ENCODE measurements around the gene KCNK5. TPM values are rescaled to one million over a fixed set of nuclear protein-coding genes. Genes with fewer than 3 reads are reported as not detected.
A peak's percentile ranks its signal among the peaks of the same experiment; 100 is the strongest.

The KCNK5 gene
- polyA plus RNA-seq, 3 donors, result 0.09 TPM; not detected in 2

DNA sequence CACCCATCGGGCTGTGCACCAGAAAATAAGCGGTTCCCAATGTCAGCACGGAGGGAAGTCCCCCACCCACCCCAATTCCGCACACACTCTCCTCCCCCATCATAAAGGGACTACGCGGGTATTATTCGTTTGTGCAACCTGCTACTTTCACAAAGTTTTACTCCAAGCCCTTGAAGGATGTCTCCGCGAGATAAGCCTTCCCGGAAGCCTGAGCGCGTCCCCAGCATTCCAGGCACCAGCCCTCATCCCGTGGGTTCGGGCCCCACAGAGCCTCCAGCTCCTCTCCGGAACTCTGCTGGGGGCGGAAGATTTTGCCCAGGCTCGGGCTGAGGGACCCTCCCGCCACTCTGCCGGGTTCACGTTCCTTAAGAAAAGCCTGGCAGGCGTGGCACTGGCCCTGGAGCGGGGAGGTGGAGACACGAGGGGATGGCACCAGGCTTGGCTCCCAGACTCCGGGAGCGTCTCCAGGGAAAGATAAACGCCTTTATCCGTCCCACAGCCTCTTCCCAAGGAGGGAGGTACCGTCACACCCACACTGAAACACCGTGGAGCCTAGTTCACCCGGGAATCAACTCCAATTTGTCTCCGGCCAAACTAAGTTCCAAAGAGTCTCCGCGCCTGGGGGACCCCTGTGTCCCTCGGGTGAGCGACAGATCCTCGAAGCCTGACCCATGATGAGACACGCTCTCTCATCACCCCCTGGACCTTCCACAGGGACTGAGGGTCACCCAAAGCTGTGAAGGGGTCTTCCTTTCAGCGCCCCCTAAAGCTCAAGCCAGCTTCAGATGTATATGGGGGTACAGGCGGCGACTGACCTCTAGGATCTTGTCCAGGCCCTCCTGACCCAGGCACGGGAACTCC lies 934 bp downstream of the KCNK5 start:
- H3K27me3 Mint-ChIP-seq (ENCODE audit: low read depth in 3 of 3), result peaks cover 2 to 18% (median 13%) of the 10 kb centered on the region in 3 donors
- H3K4me3 Mint-ChIP-seq, result peak overlapping the region; percentile 80 to 91
- peaks cover 64% of the 10 kb centered on the region for H3K4me1 Mint-ChIP-seq
- Histone ChIP-seq H3K9me3 (replicated peaks in 1 of 2; ENCODE audit: control insufficient read depth in 1 of 2, insufficient read depth in 1 of 2, low read length in 2 of 2) (no peaks in the 10 kb centered on the region), H3K4me3 (replicated peaks in 1 of 3; ENCODE audit: low read depth in 2 of 3, low read length in 3 of 3) (peak overlapping the region; percentile 46 to 77 (median 57)), H3K27me3 (ENCODE audit: control insufficient read depth in 2 of 2, insufficient read depth in 2 of 2, low read length in 2 of 2) (no peaks in the 10 kb centered on the region), H3K9ac (ENCODE audit: insufficient read depth, low read length, poor library complexity, severe bottlenecking) (peak overlapping the region; percentile 55), H3K4me1 (ENCODE audit: control insufficient read depth in 1 of 2, insufficient read depth in 2 of 2, low read length in 2 of 2) (peaks cover 62 to 67% of the 10 kb centered on the region in 2 donors), H4K20me1 (ENCODE audit: insufficient read depth, low read length) (no peaks in the 10 kb centered on the region), H3K36me3 (replicated peaks in 1 of 2; ENCODE audit: control insufficient read depth in 1 of 2, insufficient read depth in 2 of 2, low read length in 2 of 2) (no peaks in the 10 kb centered on the region), H2AFZ (ENCODE audit: insufficient read depth, low read depth, low read length, poor library complexity, severe bottlenecking) (peak overlapping the region; percentile 86), H3K79me2 (ENCODE audit: insufficient read depth, low read length) (peaks cover 44% of the 10 kb centered on the region), H3K4me2 (replicated peaks; ENCODE audit: extremely low read depth, low read length, poor library complexity, severe bottlenecking) (peak overlapping the region; percentile 91), H3K27ac (ENCODE audit: low read depth in 1 of 2, low read length in 2 of 2) (no peak overlapping the region)
- DNase-seq, result peak in 1 of 3 donors; percentile 40
- 32% methylated on average over 27 of the region's 41 CpGs for WGBS (ENCODE audit: insufficient coverage)
- no peaks in the 10 kb centered on the region for H3K36me3 Mint-ChIP-seq
- TF ChIP-seq, protein P1, sequence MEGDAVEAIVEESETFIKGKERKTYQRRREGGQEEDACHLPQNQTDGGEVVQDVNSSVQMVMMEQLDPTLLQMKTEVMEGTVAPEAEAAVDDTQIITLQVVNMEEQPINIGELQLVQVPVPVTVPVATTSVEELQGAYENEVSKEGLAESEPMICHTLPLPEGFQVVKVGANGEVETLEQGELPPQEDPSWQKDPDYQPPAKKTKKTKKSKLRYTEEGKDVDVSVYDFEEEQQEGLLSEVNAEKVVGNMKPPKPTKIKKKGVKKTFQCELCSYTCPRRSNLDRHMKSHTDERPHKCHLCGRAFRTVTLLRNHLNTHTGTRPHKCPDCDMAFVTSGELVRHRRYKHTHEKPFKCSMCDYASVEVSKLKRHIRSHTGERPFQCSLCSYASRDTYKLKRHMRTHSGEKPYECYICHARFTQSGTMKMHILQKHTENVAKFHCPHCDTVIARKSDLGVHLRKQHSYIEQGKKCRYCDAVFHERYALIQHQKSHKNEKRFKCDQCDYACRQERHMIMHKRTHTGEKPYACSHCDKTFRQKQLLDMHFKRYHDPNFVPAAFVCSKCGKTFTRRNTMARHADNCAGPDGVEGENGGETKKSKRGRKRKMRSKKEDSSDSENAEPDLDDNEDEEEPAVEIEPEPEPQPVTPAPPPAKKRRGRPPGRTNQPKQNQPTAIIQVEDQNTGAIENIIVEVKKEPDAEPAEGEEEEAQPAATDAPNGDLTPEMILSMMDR (IDR thresholded peaks at IDR 0.05), result no peak
- H3K27ac Mint-ChIP-seq, result peak overlapping the region in 2 of 7 donors; percentile 17 to 50
- peaks cover 0 to 2% (median 0%) of the 10 kb centered on the region in 7 donors for H3K9me3 Mint-ChIP-seq
- intact Hi-C loops (cut with micrococcal nuclease), result loop anchor here in 1 of 2 donors (10.0 kb wide), 1 partner anchor 76 kb away; no protein-coding TSS in a partner anchor

DNA sequence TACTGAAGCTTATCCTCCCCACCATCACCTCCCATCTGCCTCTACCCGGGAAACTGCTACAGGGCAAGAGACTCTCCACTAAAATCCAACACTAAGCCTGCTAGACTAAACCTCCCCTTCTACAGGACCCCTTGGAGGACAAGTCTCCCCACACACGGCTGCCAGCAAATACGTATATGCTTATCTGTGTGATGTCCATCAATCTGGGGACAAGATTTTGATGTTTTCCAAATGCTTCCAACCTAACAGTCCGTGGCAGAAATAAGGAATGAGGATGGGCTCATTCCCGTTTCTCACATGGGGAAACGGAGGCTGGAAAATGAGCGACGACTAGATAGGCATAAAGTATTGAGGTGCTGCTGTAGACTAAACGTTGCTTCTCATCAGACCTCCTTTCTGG lies 1.8 kb downstream of the KCNK5 start:
- H3K4me3 ChIP-seq (replicated peaks in 1 of 3; ENCODE audit: low read depth in 2 of 3, low read length in 3 of 3), result peak overlapping the region in 1 of 3 experiments; percentile 77
- H3K9me3 ChIP-seq (replicated peaks in 1 of 2; ENCODE audit: control insufficient read depth in 1 of 2, insufficient read depth in 1 of 2, low read length in 2 of 2), result no peaks in the 10 kb centered on the region
- no peak overlapping the region for H3K9ac ChIP-seq (ENCODE audit: insufficient read depth, low read length, poor library complexity, severe bottlenecking)
- no peaks in the 10 kb centered on the region for H3K36me3 ChIP-seq (replicated peaks in 1 of 2; ENCODE audit: control insufficient read depth in 1 of 2, insufficient read depth in 2 of 2, low read length in 2 of 2)
- H3K36me3 Mint-ChIP-seq, result peaks cover 2 to 3% of the 10 kb centered on the region in 2 donors
- H3K27me3 Mint-ChIP-seq (ENCODE audit: low read depth in 3 of 3), result peaks cover 2 to 18% (median 13%) of the 10 kb centered on the region in 3 donors
- peaks cover 66% of the 10 kb centered on the region for H3K4me1 Mint-ChIP-seq
- intact Hi-C loops (cut with micrococcal nuclease), result loop anchor here in 1 of 2 donors (10.0 kb wide), 1 partner anchor 77 kb away; no protein-coding TSS in a partner anchor
- TF ChIP-seq, protein P1 (IDR thresholded peaks at IDR 0.05), result no peak
- peaks cover 62 to 73% of the 10 kb centered on the region in 2 donors for H3K4me1 ChIP-seq (ENCODE audit: control insufficient read depth in 1 of 2, insufficient read depth in 2 of 2, low read length in 2 of 2)
- H3K27ac Mint-ChIP-seq, result peak overlapping the region in 2 of 7 donors; percentile 26 to 66
- no peaks in the 10 kb centered on the region for H4K20me1 ChIP-seq (ENCODE audit: insufficient read depth, low read length)
- H2AFZ ChIP-seq (ENCODE audit: insufficient read depth, low read depth, low read length, poor library complexity, severe bottlenecking), result no peak overlapping the region
- no peak overlapping the region for H3K27ac ChIP-seq (ENCODE audit: low read depth in 1 of 2, low read length in 2 of 2)
- peak overlapping the region; percentile 91 for H3K4me2 ChIP-seq (replicated peaks; ENCODE audit: extremely low read depth, low read length, poor library complexity, severe bottlenecking)
- peaks cover 53% of the 10 kb centered on the region for H3K79me2 ChIP-seq (ENCODE audit: insufficient read depth, low read length)
- no peak for DNase-seq
- peak overlapping the region in 1 of 2 donors; percentile 4 for H3K4me3 Mint-ChIP-seq
- no peaks in the 10 kb centered on the region for H3K27me3 ChIP-seq (ENCODE audit: control insufficient read depth in 2 of 2, insufficient read depth in 2 of 2, low read length in 2 of 2)
- no CpG with 5 or more reads among the region's 9 CpGs for WGBS (ENCODE audit: insufficient coverage)
- H3K9me3 Mint-ChIP-seq, result peaks cover 0 to 4% (median 2%) of the 10 kb centered on the region in 7 donors
